Fibroblast of lung (primary cell): Measurements from ENCODE around the gene IL17D.

Experiments
- CTCF ChIP-seq, 2 donors: IDR thresholded peaks in 1 of 2; conservative IDR thresholded peaks in 1 of 2; 1 replicate in 1 of 2; 2 replicates in 1 of 2; pipeline ENCODE4 v1.5.1; 2011 to 2012; ENCODE audit warnings: low read length in 2 of 2, control low read depth in 1 of 2, inconsistent platforms in 1 of 2, low read depth in 1 of 2, mild to moderate bottlenecking in 1 of 2
- EZH2 ChIP-seq: IDR thresholded peaks from 2 replicates; pipeline ENCODE4 v1.5.1; 2012; ENCODE audit warnings: low read length, control low read depth, mild to moderate bottlenecking; ENCODE audit errors: missing control alignments

GRCh38 chr13:20672772-20673171 lies 30.7 kb upstream of the IL17D start:
- TF ChIP-seq CTCF (conservative IDR thresholded peaks at IDR 0.05 in 1 of 2, IDR thresholded peaks at IDR 0.05 in 1 of 2; ENCODE audit: low read depth in 1 of 2, low read length in 2 of 2): no peak
- TF ChIP-seq EZH2: no peak
